Measurements from ENCODE around the gene INO80E. TPM values are rescaled to one million over a fixed set of nuclear protein-coding genes. Genes with fewer than 3 reads are reported as not detected.

INO80E gene
- total RNA-seq, 1 experiment from 2014 or later: 115 TPM

DNA sequence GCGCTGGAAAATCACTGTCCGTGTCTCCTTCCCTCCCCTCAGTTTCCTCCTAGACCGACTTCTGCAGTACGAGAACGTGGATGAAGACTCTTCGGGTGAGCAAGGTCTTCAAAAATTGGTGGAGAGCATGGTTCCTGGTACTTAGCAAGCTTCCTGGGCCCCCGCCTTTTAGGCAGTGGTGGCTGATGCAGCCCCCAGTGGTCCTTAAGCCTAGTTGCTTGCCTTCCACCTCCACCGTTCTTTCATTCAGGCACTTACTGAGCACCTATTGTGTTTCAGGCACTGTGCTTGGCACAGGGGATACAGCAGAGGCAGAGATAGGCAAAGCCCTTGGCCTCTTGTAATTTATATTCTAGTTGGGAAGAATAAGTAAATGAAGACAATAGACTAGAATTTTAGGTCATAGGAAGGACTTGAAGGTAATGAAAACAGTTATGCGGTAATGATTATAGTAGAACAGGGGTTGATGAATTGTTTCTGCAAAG is 767 bp downstream of the INO80E start:
- peak overlapping the region; percentile 91 for H3K27ac ChIP-seq (ENCODE audit: low read depth, low read length, poor library complexity, severe bottlenecking)
- TF ChIP-seq, protein P1, sequence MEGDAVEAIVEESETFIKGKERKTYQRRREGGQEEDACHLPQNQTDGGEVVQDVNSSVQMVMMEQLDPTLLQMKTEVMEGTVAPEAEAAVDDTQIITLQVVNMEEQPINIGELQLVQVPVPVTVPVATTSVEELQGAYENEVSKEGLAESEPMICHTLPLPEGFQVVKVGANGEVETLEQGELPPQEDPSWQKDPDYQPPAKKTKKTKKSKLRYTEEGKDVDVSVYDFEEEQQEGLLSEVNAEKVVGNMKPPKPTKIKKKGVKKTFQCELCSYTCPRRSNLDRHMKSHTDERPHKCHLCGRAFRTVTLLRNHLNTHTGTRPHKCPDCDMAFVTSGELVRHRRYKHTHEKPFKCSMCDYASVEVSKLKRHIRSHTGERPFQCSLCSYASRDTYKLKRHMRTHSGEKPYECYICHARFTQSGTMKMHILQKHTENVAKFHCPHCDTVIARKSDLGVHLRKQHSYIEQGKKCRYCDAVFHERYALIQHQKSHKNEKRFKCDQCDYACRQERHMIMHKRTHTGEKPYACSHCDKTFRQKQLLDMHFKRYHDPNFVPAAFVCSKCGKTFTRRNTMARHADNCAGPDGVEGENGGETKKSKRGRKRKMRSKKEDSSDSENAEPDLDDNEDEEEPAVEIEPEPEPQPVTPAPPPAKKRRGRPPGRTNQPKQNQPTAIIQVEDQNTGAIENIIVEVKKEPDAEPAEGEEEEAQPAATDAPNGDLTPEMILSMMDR (conservative IDR thresholded peaks at IDR 0.05; ENCODE audit: low read depth, low read length): no peak
- no peak for TF ChIP-seq EZH2 (IDR thresholded peaks at IDR 0.05; ENCODE audit: borderline replicate concordance, low read depth, low read length, poor library complexity, severe bottlenecking)
- peaks cover 16% of the 10 kb centered on the region for H3K4me1 ChIP-seq (ENCODE audit: insufficient read depth, low read length, poor library complexity, severe bottlenecking)
- H3K36me3 ChIP-seq (ENCODE audit: insufficient read depth, low read length, poor library complexity, severe bottlenecking): peaks cover 28% of the 10 kb centered on the region
- no peaks in the 10 kb centered on the region for H3K27me3 ChIP-seq (replicated peaks; ENCODE audit: insufficient read depth, low read depth, low read length, poor library complexity)
- H3K9me3 ChIP-seq (ENCODE audit: low read depth, low read length, poor library complexity, severe bottlenecking): no peaks in the 10 kb centered on the region
- intact Hi-C loops (cut with micrococcal nuclease; ENCODE audit: unreplicated experiment): no loop called here
- no TSS peak for BruUV-seq (replicated peaks)
- peak overlapping the region; percentile 66 for H3K4me3 ChIP-seq (ENCODE audit: low read depth, low read length, poor library complexity, severe bottlenecking)
- ChIA-PET POLR2A (ENCODE audit: low non-redundant PET) (no interaction called here), CTCF (no interaction called here)
- DNase-seq (ENCODE audit: low spot score): peak; percentile 36

DNA sequence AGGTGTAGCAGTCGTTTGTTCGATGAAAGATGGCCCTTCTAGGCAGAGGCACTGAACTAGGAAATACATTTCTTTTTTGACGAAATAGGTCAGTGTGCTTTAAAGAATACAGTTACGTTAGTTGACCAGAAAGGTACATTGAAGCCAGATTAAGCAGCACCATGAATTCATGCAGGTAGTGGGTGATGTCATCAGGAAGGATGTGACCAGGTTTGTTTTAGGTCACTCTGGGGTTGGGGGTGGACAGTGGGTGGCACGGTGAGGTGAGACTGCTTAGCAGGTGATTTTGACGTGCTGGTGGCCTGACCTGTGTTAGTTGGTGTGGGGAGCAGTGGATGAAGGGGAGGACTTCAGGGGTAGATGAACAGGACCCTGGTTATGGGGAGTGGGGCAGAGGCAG is 3.6 kb downstream of the INO80E start:
- DNase-seq (ENCODE audit: low spot score): no peak
- Histone ChIP-seq H3K9me3 (ENCODE audit: low read depth, low read length, poor library complexity, severe bottlenecking) (no peaks in the 10 kb centered on the region), H3K27ac (ENCODE audit: low read depth, low read length, poor library complexity, severe bottlenecking) (no peak overlapping the region), H3K36me3 (ENCODE audit: insufficient read depth, low read length, poor library complexity, severe bottlenecking) (peaks cover 24% of the 10 kb centered on the region), H3K27me3 (replicated peaks; ENCODE audit: insufficient read depth, low read depth, low read length, poor library complexity) (no peaks in the 10 kb centered on the region), H3K4me3 (ENCODE audit: low read depth, low read length, poor library complexity, severe bottlenecking) (no peak overlapping the region), H3K4me1 (ENCODE audit: insufficient read depth, low read length, poor library complexity, severe bottlenecking) (peaks cover 12% of the 10 kb centered on the region)
- CTCF ChIA-PET: no interaction called here
- no peak for TF ChIP-seq EZH2 (IDR thresholded peaks at IDR 0.05; ENCODE audit: borderline replicate concordance, low read depth, low read length, poor library complexity, severe bottlenecking)
- no TSS peak for BruUV-seq (replicated peaks)
- POLR2A ChIA-PET (ENCODE audit: low non-redundant PET): no interaction called here
- intact Hi-C loops (cut with micrococcal nuclease; ENCODE audit: unreplicated experiment): no loop called here

DNA sequence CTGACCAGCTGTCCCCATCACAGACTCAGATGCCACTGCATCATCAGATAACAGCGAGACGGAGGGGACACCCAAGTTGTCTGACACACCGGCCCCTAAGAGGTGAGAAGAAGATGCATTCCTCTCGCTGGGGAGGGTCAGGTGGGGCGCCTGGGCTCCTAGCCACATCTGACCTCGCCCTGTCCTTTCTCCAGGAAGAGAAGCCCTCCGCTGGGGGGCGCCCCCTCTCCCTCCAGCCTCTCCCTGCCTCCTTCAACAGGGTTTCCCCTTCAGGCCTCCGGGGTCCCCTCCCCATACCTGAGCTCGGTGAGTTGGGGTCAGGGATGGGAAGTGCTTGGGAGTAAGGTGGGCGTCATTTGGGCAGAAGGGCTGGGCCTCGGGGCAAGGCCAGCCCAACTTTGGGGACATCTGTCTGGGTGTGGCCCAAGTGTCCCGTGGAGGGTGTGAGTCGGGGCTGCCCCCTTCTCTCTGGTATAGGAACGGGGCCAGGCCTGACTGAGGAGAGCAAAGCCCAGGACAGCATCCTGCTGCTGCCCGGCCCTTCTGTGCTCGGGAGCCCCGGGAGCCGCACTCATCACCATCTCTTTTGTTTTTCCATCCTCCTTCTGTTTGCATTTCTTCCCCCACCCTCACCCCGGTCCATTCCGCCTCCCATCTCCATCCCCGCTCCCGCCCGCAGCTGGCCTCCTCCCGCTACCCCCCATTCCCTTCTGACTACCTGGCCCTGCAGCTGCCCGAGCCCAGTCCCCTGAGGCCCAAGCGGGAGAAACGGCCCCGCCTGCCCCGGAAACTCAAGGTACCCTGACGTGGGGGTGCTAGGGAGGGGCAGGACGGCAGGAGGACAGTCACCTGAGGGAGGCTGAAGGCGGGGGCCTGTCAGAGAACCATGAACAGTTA is 4.9 kb downstream of the INO80E start:
- TF ChIP-seq, protein P1 (conservative IDR thresholded peaks at IDR 0.05; ENCODE audit: low read depth, low read length): no peak
- no peak for TF ChIP-seq EZH2 (IDR thresholded peaks at IDR 0.05; ENCODE audit: borderline replicate concordance, low read depth, low read length, poor library complexity, severe bottlenecking)
- no peak for DNase-seq (ENCODE audit: low spot score)
- no peaks in the 10 kb centered on the region for H3K27me3 ChIP-seq (replicated peaks; ENCODE audit: insufficient read depth, low read depth, low read length, poor library complexity)
- intact Hi-C loops (cut with micrococcal nuclease; ENCODE audit: unreplicated experiment): no loop called here
- no peak overlapping the region for H3K4me3 ChIP-seq (ENCODE audit: low read depth, low read length, poor library complexity, severe bottlenecking)
- H3K9me3 ChIP-seq (ENCODE audit: low read depth, low read length, poor library complexity, severe bottlenecking): no peaks in the 10 kb centered on the region
- BruUV-seq (replicated peaks): no TSS peak
- H3K27ac ChIP-seq (ENCODE audit: low read depth, low read length, poor library complexity, severe bottlenecking): no peak overlapping the region
- POLR2A ChIA-PET (ENCODE audit: low non-redundant PET): no interaction called here
- CTCF ChIA-PET: no interaction called here
- peaks cover 5% of the 10 kb centered on the region for H3K4me1 ChIP-seq (ENCODE audit: insufficient read depth, low read length, poor library complexity, severe bottlenecking)
- peaks cover 28% of the 10 kb centered on the region for H3K36me3 ChIP-seq (ENCODE audit: insufficient read depth, low read length, poor library complexity, severe bottlenecking)
